RPMI7951 (cell line): Measurements from ENCODE around the gene RNF126. TPM values are rescaled to one million over a fixed set of nuclear protein-coding genes. Genes with fewer than 3 reads are reported as not detected.
A peak's percentile ranks its signal among the peaks of the same experiment; 100 is the strongest.
"Not testable (repeated sequence)": the region's sequence is repeated elsewhere in the genome, so short reads cannot be mapped to it uniquely, and the experiment has no call there.

Experiments used
- DNase-seq: peaks from one replicate; pipeline ENCODE4 v3.0.0-alpha.2; 2012; ENCODE audit warnings: low read depth
- total RNA-seq: library from RNA; depleted of rRNA; stranded (reverse); fragments of >200 nt; shearing (Covaris generic); gene quantifications from 2 replicates; pipeline ENCODE4 v1.2.3, GENCODE V29; 2014

RNF126 gene
- total RNA-seq, 1 experiment from 2014 or later, result 29.3 TPM

DNA sequence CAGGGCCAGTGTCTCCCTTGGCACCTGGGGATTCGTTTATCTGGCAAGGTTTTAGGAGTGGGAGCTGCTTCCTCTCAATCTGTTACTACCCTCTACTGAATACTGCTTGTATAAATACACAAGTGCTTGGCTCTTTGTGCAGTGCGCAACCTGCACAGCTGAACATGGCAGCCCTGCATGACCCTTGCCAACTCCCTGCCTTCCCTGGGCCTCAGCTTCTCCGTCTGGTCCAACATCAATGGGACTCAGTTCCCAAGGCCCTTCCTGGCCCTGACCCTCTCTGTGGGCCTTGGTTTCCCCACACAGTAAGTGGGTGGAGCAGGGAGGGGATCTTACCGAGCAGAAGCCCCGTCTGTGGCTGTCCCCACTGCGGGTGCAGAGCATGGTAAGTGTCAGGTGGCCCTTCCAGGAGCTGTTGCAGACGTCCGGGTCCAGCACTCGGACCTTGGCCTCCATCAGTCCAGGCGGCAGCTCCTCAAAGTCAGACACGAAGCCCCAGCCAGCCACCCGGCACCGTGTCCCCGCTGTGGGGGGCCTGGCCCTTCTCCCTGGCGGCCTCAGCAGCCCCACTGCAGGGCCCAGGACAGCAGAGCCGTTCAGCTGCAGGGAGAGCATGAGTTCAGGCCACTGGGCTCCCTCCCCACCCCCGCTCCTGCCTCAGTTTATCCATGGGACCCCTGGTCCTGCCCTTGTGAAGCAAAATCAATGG, 23.7 kb upstream of the RNF126 start:
- no peak for DNase-seq

DNA sequence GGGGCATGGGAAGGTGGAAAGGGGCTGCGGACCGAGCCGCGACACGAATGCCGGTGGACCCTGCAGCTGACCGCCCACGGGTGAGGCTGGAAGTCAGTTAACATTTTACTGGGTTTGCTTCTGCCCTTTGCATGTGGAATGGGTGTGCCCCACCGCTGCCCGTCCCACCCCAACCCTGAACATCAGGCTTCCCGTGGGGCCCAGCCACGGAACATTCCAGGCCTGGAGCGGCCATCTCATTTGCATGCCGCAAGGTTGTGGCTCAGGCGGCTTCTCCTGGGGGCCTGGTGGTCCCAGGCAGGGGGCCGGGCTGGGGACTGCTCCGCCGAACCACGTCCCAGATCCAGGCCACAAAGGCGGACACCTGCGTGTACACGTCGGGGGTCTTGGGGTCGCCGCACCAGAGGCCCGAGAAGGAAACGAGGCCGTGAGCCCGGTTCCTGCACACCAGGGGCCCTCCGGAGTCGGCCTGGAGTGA, 22.5 kb upstream of the RNF126 start:
- DNase-seq, result no peak

DNA sequence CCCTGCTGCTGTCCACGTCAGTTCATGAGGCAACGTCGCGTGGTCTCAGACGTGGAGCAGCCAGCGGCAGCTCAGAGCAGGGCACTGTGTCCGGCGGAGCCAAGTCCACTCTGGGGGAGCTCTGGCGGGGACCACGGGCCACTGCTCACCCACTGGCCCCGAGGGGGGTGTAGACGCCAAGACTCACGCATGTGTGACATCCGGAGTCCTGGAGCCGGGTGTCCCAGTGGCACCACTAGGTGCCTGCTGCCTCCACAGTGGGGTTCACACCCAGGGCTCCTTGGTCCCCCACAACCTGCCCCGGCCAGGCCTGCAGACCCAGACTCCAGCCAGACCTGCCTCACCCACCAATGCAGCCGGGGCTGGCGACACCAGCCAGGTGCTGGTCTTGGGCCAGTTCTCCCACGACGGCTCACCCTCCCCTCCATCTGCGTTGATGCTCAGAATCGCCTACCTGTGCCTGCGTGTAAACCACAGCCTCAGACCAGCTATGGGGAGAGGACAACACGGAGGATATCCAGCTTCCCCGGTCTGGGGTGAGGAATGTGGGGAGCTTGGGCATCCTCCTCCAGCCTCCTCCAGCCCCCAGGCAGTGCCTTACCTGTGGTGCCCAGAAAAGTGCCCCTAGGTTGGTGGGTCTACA, 19.8 kb upstream of the RNF126 start:
- DNase-seq, result no peak

DNA sequence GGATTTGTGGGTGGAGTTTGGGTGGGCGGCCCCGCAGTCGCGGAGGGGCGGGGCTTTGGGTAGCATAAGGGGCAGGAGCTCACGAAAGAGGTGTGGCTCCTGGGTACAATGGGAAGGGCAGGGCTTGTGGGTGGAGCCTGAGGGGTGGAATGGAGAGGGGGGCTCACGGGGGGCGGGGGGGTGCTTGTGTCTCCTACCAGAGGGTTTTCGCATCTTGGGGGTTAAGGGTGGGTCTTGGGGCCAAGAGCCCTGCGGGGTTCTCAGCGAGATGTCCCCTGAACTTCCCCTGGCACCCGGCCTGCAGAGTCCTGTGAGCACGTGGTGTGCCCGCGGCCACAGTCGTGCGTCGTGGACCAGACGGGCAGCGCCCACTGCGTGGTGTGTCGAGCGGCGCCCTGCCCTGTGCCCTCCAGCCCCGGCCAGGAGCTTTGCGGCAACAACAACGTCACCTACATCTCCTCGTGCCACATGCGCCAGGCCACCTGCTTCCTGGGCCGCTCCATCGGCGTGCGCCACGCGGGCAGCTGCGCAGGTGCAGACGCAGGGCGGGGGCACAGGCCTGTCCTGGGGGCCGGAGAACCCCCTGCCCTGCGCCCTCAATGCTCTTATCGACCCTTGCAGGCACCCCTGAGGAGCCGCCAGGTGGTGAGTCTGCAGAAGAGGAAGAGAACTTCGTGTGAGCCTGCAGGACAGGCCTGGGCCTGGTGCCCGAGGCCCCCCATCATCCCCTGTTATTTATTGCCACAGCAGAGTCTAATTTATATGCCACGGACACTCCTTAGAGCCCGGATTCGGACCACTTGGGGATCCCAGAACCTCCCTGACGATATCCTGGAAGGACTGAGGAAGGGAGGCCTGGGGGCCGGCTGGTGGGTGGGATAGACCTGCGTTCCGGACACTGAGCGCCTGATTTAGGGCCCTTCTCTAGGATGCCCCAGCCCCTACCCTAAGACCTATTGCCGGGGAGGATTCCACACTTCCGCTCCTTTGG, 18.3 kb upstream of the RNF126 start:
- DNase-seq, result no peak

DNA sequence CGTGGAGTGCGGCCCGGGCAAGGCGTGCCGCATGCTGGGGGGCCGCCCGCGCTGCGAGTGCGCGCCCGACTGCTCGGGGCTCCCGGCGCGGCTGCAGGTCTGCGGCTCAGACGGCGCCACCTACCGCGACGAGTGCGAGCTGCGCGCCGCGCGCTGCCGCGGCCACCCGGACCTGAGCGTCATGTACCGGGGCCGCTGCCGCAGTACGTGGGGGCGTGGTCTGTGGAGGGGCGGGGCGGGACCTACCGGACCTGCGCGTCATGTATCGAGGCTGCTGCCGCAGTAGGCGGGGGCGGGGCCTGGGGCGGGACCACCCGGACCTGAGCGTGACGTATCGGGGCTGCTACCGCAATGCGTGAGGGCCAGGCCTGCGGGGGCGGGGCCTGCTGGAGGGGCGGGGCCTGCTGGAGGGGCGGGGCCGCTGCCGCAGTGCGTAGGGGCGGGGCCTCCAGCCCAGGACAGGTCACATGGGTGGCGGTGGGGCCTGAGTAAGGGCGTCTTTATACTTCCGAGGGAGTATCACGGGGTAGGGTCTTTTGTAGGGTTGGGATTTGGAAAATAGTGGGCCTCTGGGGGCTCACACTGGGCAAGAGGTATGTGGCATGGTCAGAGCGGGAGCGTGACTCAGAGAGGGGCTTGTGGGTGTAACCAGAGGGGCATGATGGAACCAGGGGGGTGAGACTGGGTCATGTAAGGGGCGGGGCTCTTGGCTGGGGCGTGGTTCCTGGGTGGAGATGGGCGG, 17.4 kb upstream of the RNF126 start:
- DNase-seq, result peak; percentile 95

DNA sequence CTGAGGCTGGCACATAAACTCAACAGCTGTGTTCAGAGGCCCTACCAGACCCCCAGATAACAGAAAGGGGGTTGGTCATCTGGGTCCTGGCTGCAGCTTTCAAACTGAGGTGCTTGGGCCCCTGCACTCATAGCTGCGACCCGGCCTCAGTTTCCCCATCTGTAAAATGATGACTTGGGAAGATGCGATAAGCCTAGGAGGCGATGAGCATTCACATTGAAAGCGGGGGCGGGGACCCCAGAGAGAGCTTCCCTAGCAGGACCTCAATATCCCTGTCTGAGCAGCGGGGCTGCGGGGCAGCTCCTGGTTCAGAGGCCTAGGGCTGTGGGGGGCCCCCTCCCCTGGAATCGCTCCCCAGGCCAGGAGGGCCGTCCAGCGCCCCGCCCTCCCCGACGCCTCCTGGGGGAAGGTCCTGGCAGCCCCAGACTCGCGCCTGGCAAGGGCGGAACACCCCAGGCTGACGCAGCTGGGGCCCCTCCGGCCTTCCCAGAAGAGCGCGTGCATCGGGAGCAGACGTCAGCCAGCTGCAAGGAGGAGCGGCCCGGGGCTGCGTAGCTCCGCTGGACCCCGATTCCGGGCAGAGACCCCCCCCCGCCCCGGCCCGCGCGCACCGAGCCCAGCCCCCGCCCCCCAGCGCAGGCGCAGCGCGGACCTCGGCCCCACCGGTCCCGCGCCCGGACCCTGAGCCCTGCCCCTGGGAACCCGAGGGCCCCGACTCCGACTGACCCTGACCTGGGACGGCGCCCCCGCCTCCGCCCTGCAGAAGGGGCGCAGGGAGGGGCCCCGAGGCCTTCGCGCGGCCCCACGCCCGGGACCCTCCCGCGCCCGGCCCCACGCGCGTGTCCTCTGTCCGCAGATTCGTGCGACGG, 16.6 kb upstream of the RNF126 start:
- peak; percentile 63 for DNase-seq

DNA sequence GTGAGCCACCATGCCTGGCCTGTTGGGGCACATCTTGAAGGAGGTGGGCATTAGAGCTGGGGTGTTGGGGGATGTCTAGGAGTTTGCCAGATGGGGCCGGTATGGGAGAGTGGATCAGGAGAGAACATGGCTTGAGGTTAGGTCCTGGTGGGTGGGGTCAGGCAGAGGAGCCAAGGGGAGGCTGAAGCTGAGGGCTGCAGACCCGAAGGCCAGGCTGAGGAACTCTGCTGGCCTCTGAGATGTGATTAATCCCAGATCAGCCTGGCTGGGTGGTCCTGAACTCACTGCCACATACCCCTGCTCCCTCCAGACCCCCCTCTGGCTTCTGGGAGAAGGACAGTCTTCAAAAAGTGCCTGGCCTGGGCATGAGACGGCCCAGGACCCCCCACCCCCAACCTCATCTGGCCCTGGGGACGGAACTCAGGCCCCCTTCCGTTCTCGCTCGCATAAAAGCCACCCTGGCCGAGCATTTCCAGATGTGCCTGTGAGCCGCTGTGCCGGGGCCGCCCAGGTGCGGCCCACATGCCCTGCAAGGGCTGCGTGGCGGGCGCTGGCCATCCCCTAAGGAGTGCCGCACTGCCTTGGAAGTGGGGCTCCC, 15.9 kb upstream of the RNF126 start:
- DNase-seq, result no peak

DNA sequence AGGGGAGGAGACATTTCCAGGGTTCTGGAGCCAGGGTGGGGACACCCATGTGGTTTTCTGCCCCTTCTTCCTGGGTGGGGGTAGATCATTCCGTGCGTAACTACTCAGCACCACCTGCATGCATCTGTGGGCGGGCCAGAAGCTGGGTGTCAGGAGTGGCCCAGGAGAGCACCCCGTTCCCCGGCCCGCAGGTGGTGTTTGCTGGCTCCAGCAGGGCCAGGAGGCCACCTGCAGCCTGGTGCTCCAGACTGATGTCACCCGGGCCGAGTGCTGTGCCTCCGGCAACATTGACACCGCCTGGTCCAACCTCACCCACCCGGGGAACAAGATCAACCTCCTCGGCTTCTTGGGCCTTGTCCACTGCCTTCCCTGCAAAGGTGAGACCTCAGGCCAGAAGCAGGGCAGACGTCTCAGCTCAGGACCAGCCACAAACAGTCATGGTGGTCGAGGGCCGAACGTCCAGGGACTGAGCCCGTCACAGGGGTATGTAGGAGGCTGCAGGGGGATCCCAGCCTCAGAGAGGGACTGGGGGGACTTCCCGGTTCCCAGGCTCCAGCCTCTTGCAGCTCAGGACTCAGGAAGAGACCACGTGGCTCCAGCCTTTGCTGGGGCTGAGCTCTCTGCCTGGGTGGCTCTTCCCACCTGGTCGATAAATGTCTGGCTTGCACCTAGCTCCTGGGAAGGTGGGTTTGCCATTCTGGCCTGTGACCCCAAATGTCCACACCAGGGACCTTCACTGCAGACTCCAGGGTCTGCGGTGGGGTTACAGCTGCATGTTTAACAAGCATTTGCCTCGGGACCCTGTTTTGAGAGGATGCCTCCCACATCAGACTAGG, 14.8 kb upstream of the RNF126 start:
- no peak for DNase-seq

DNA sequence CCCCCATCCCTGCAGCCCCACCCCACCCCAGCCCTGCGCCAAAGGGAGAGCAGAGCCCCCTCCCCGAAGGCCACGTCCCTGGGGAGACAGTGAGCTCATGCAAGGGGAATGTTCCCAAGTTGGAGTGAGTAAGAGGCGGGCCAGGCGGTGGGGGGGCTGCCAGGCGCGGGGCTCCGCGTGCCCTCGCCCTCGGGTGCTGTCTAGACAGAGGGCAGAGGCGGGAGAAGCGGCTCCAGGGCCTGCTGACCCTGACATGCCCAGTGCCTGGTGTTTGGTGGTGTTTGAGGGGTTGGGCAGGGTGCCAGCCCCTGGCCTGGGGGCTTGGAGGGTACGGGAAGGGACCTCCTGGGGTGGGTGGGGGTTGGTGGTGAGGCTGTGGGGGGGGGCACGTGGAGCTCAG, 14.2 kb upstream of the RNF126 start:
- DNase-seq, result peak; percentile 78

DNA sequence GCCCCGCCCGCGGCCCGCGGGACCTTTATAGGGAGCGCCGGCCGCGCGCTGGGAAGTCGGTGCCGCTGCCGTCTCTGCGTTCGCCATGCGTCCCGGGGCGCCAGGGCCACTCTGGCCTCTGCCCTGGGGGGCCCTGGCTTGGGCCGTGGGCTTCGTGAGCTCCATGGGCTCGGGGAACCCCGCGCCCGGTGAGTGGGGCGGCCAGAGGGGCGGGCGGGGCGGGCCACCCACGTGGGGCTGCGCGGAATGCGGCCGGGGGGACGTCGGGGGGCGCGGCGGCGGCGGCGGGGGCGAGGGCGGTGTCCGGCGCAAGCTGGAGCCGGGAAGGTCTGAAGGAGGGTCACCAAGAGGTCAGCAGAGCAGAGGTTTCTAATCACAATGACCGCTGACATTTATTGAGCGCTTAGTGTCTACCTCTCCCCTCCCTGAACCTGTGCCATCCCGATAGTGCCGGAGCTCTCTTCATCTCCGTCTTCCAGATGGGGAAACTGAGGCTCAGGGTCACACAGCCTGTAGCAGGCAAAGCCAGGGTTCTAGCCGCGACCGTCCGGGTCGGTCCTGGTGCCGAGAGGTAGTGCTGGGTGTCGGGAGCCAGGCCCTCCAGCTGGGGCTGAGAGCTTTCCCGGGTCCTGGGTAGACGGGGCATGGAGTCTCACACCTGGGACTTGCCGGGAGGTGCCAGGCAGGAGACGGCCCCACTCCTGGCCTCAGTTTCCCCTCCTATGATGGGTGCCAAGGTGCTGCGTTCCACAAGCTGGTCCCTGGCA, 13.5 kb upstream of the RNF126 start, which contains the start of gene FSTL3:
FSTL3 (plus strand) TSS at position 54 of the 767 bp plus-strand sequence; CDS start at position 86, 32 bp downstream.
- DNase-seq, result no peak

DNA sequence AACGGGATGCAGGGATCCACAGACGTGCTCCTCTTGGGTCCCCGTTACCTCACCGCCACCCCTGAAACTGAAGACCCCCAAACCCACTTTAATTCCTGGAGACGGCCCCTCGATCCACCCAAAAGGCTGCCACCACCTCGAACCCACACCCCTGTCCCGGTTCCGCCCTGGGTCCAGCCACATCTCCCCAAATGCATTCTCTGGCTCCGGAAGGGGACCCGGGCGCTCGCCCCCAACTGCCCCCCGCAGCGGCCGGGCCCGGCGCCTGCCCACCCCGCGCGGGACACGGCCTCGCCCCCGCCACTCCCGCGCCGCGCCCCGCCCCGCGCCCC, 13.0 kb upstream of the RNF126 start:
- no peak for DNase-seq

DNA sequence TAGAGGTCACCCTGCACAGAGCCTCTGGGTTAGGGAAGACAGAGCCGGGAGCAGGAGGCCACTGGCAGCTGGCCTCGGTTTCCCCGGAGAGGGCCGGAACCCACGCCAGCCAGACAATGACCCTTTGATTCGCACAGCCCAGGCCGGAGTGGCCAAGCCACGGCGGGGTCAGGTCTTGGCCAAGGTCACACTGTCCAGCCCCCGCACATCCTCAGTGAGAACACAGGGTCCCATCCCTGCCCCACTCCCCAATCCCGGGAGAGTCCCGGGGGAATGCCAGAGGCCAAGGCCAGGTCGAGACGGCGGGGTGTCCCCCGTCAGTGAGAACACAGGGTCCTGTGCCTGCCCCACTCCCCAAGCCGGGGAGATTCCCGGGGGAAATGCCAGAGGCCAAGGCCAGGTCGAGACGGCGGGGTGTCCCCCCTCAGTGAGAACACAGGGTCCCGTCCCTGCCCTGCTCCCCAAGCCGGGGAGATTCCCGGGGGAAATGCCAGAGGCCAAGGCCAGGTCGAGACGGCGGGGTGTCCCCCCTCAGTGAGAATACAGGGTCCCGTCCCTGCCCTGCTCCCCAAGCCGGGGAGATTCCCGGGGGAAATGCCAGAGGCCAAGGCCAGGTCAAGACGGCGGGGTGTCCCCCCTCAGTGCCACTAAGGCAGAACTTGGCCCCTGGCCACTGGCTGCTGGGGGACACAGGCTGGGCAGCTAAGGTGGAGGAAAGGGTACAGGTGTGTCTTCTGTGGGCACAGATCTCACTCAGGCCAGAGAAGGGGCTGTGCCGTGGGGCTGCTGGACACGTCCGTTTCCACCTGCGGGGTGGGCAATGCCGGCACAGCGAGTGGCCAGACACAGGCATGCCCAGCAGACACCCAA, 11.5 kb upstream of the RNF126 start:
- no peak for DNase-seq

DNA sequence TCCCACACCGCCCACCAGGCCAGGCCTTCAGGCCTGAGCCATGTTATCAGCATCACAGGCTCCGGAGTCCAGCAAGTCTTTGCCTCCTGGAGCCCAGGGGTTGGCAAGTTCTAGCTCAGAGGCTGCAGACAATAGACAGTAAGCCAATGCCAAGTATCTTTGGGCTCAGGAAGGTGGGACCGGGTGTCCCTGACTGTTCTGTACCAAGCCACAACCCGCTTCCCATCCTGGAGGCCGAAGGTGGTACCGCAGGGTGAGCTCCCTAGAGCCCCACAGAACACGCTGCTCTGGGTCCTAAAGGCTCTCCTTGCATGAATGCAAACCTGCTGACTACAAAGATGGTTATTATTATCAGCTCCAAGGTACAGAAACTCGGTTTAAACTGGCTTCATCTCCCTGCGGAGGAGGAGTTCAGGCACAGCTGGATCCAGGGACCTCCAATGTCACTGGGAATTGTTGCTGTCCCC, 7.6 kb upstream of the RNF126 start:
- no peak for DNase-seq

DNA sequence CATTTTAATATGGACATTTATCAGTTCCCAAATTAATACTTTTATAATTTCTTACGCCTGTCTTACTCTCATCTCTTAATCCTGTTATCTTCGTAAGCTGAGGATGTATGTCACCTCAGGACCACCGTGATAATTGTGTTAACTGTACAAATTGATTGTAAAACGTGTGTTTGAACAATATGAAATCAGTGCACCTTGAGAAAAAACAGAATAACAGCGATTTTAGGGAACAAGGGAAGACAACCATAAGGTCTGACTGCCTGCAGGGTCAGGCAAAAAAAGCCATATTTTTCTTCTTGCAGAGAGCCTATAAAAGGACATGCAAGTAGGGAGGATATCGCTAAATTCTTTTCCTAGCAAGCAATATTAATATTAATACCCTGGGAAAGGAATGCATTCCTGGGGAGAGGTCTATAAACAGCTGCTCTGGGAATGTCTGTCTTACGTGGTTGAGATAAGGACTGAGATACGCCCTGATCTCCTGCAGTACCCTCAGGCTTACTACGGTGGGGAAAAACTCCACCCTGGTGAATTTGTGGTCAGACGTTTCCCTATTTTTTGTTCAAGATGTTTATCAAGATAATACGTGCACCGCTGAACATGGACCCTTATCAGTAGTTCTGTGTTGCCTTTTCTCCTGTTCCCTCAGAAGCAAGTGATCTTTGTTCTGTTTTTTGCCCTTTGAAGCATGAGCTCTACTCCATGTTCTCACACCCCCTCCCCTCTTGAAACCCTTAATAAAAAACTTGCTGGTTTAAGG, 5.8 kb upstream of the RNF126 start:
- DNase-seq, result peak; percentile 51

DNA sequence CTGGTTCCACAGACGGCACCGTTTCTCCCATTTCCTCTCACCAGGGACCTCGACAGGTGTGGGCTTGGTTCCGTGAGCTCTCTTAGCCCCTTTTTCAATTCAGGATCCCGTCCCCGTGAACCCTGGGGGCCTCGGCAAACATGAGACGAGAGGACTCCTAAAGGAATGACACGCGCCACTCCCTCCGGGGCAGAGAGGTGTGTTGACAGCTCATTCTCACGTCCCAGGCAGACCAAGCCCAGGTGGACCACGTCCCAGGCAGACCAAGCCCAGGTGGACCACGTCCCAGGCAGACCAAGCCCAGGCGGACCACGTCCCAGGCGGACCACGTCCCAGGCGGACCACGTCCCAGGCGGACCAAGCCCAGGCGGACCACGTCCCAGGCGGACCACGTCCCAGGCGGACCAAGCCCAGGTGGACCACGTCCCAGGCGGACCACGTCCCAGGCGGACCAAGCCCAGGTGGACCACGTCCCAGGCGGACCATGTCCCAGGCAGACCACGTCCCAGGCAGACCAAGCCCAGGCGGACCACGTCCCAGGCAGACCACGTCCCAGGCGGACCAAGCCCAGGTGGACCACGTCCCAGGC, 4.1 kb upstream of the RNF126 start:
- DNase-seq, result not testable (repeated sequence)

DNA sequence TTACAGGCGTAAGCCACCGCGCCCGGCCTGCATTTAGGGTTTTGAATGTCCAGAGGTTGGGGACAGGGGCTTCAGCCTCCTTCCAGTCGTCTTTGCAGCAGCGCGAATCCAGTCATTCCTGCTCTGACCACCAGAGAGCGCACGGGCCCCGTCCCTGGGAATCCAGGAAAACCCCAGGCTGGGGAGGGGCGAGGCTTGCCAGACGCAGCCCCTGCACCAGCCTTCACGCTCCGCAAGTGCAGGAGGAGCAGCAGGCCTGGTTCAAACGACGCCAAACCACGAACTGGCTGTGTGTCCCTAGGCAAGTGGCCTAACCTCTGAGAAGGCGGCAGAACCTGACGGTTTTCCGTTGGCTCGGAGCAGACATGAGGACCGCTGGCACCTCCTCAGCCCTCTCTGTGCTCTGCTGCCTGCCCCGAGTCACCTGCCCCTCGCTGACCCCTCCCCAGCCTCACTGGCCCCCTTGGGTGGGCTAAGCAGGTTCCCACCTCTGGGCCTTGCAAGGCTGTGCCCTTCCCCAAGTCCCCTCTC, 2.0 kb upstream of the RNF126 start:
- peak; percentile 75 for DNase-seq
